GM21786 (cell line): ENCODE results near the gene HSD17B8.
A peak's percentile ranks its signal among the peaks of the same experiment; 100 is the strongest.

ENCODE experiments used
- ATAC-seq: cut with Tn5 transposase; IDR thresholded peaks from one replicate; pipeline ENCODE4 v1.9.1; 2021; ENCODE audit not compliant: unreplicated experiment

The HSD17B8 gene

DNA sequence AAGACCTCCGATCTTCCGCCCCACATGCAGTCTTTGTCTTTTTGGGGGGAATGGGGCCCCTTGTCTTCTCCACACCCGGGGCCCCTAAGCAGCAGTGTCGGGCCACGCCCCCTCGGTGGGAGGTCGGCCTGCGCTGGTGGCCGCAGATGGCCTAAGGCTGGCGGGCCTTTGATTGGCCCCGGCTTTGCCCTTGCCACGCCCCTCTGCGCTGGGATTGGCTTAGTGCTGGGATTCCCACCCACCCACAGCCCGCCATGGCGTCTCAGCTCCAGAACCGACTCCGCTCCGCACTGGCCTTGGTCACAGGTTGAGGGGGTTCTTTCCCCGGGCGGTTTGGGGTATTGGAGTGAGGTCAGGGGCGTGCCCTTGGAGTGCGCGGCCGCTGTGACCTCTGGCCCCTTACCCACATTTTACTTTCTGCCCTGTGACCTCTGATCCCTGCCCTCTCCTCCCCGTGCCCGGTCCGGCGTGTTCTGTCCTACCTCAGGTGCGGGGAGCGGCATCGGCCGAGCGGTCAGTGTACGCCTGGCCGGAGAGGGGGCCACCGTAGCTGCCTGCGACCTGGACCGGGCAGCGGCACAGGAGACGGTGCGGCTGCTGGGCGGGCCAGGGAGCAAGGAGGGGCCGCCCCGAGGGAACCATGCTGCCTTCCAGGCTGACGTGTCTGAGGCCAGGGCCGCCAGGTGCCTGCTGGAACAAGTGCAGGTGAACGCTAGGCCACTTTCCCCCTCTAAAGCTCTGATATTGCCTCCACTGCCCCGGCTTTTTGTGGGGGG, at the start of gene HSD17B8:
Gene HSD17B8 (plus strand): TSS at position 241 of the 776 bp plus-strand sequence. CDS start 14 bp downstream, at position 255.
- peak; percentile 55 for ATAC-seq

GRCh38 chr6:33156561-33156960, 47.9 kb upstream of the HSD17B8 start:
- no peak for ATAC-seq

GRCh38 chr6:33156964-33157363, 47.5 kb upstream of the HSD17B8 start:
- ATAC-seq, result no peak

- no peak for ATAC-seq
Measured at GRCh38 chr6:33160096-33160495, 44.4 kb upstream of the HSD17B8 start.

- no peak for ATAC-seq
Measured at GRCh38 chr6:33160728-33161344, 43.6 kb upstream of the HSD17B8 start.

GRCh38 chr6:33161354-33162331, 42.8 kb upstream of the HSD17B8 start:
- no peak for ATAC-seq

DNA sequence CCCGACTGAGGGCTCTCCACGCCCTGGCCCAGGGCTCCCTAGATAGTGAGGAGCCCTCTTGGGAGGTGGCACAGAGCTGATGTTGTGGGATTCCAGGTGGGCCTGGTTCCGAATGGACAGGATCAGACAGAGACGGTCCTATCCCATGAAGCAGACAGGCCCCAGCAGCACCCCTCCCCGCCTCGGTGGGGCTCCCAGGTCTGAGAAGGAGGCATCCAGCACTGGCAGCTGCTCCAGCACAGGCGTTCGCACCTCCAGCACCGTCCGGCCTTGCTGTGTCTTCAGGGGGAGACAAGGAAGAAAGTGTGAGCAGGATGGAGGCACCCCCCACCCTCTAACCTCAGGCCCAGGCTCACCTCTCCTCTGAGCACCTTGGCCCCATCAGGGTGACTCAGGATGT, 40.9 kb upstream of the HSD17B8 start:
- no peak for ATAC-seq

DNA sequence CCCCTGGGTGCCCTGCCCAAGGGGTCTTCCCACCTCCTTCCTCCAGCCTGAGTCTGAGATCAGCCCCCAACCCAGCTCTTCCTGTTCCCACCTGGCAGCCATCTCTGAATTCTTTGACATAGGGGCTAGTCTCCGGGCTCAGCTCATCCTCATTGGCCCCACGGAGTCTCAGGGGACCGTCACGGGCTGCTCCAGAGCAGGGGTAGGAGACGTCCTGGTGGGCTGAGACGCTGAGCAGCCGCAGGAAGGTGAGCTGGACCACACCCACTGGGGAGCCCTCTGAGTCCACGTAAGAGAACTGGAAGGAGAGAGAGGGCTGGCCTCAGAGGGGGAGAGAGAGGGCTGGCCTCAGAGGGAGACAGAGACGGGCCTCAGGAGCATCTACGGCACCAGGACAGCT, 40.3 kb upstream of the HSD17B8 start:
- no peak for ATAC-seq

DNA sequence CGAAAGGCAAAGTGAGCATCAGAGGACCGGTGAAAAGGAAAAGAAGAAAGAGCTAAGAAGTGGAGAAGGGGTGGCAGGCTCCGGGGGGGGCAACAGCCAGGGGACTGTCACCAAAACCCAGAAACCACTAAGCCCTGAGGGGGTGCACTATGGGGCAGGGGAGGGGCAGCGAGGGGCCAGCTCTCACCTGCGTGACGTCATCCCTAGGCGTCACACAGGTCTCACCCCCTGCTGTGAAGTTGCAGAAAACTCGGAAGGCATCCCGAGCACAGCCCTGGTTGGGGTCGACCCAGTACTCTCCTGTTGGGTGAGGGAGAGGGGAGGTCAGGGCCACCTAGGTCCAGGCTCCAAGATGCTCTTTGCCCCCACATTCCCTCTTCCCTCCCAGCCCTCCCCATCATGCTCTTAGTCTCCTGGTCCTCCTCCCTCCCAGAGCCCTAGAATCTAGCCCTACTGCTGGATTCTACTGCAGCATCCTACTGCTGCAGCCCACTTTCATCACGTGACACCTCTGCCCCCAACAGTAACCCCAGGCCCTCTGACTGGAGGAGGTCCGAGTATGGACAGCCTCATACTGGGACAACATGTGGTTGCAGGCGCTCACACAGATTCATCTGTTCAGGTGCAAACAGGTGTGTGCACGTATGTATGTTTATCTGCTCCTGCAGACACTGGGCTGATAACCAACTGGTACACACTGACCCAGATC, 39.6 kb upstream of the HSD17B8 start:
- no peak for ATAC-seq

DNA sequence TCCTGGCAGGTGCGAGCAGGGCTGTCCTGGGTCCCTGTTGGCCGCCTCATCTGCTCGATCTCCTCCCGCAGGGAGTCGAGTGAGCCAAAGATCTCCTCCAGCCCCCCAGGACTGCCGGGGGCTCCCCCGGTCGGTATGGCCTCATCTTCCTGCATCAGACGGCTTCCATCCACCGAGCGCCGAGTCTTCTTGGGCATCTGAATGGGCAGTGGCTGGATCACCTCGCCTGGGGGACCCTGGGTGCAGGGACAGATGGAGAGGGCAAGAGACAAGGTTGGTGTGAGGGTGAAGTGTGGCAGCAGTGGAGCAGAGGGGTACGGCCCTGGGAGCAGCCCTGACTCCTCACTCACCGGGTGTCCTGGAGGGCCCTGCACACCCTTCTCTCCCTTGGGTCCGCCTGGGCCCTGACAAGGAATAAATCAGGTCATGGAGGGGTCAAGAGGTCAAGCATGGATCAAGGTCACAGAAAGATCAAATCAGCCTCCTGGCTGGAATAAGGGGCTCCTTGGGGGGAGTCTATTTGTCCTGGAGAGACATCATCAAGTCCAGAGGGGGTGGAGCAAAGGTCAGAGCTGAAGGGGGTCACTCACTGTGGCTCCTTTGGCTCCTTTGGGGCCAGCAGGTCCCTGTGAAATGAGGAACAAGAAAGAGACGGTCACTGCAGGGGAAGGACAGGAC, 38.7 kb upstream of the HSD17B8 start:
- ATAC-seq, result no peak

- no peak for ATAC-seq
Measured at GRCh38 chr6:33166363-33166762, 38.1 kb upstream of the HSD17B8 start.

DNA sequence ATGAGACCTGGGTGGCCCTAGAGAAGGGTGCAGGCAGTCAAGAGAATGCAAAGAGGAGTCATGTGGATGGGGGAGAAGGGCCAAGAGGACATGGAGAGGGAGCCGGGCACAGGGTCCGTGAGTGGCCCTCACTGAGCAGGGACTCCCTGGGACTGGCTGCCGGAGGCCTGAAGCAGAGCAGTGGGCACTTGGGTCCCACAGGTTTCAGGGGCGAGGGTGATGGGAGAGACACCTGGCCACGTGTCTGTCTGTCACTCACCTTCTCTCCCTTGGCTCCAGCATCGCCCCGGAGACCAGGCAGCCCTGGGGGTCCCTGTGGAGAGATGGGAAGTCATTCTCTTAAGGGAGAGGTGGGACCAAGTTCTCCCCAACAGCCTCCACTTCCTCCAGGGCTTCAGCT, 37.6 kb upstream of the HSD17B8 start:
- ATAC-seq, result no peak

GRCh38 chr6:33167374-33168283, 36.8 kb upstream of the HSD17B8 start:
- no peak for ATAC-seq

DNA sequence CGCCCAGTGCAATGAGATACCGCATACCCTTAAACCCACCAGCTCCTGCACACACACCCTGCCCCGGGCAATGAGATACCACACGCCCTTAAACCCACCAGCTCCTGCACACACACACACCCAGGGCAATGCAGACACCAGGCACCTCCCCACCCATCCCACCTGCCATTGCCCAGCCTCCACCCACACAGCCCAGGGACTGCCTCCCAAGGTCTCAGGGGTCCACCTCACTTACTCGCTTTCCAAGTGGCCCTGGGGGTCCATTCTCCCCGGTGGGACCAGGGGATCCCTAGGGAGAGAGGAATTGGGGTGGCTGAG, 36.2 kb upstream of the HSD17B8 start:
- ATAC-seq, result no peak

- ATAC-seq, result no peak
Measured at GRCh38 chr6:33168639-33169038, 35.8 kb upstream of the HSD17B8 start.

- ATAC-seq, result no peak
Measured at GRCh38 chr6:33169291-33170175, 34.9 kb upstream of the HSD17B8 start.

DNA sequence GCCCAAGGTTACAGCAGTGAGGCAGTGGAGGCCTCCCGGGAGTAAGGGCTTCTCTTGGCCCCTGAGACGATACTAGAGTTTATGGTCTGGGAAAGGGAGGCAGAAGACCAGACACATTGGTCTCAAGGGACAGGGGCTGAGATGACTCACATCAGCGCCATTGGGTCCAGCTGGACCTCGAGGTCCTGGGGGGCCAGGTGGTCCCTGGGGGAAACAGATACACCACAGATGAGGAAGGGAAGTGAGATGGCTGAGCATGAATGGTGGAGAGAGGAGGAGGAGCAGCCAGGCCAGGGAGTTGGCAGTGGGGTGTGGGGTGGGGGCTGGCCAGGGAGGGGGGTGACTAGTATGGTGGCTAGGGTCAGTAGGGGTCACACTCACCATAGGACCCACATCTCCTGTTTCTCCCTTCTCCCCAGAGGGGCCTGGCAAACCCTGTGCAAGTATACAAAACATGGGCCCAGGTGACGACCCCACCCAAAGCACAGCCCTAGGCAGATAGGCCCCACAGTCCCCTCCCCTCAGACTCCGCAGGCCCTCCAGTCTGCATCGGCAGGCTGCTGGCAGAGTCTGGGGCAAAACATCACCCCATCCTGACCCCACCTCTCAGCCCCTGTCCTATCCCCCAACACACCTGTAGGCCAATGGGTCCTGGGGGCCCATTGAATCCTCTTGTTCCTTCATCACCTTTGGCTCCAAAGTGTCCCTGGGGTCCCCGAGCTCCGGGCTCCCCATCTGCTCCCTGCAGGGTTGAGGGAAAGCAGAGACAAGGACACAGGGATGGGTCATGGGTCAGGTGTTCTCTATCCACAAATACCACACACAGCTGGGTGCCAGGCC, 34.1 kb upstream of the HSD17B8 start:
- no peak for ATAC-seq
